Osteoblast (primary cell): ENCODE results near the gene PHF2. TPM values are rescaled to one million over a fixed set of nuclear protein-coding genes. Genes with fewer than 3 reads are reported as not detected.

Experiments used
- DNase-seq: peaks from one replicate; pipeline ENCODE4 v3.0.0; 2011; ENCODE audit warnings: low spot score, mixed read lengths; ENCODE audit not compliant: insufficient read length; ENCODE audit errors: missing footprints
- H2AFZ ChIP-seq: 2 replicates; pipeline ENCODE4 v1.6.0; 2011; ENCODE audit warnings: mild to moderate bottlenecking, low read length
- H3K27ac ChIP-seq: 2 replicates; pipeline ENCODE4 v1.5.1; 2011; ENCODE audit warnings: mild to moderate bottlenecking, low read depth, low read length, moderate library complexity
- H3K27me3 ChIP-seq: 2 replicates; pipeline ENCODE4 v1.6.0; 2012; ENCODE audit warnings: mild to moderate bottlenecking, control low read depth, inconsistent platforms, low read length, moderate library complexity; ENCODE audit not compliant: insufficient read depth
- H3K36me3 ChIP-seq: 2 replicates; pipeline ENCODE4 v1.5.1; 2011; ENCODE audit warnings: mild to moderate bottlenecking, low read length, control low read depth, moderate library complexity; ENCODE audit not compliant: insufficient read depth
- H3K4me1 ChIP-seq: 2 replicates; pipeline ENCODE4 v1.5.1; 2011; ENCODE audit warnings: mild to moderate bottlenecking, low read length, control low read depth, moderate library complexity; ENCODE audit not compliant: insufficient read depth
- H3K4me2 ChIP-seq: 2 replicates; pipeline ENCODE4 v1.6.0; 2011; ENCODE audit warnings: mild to moderate bottlenecking, low read length; ENCODE audit not compliant: insufficient read depth
- H3K4me3 ChIP-seq: fragments of 200-600 bp; sonication (generic); 3 replicates; pipeline ENCODE4 v1.5.1; 2012; ENCODE audit warnings: mild to moderate bottlenecking, low read length, inconsistent platforms; ENCODE audit not compliant: insufficient read depth
- H3K79me2 ChIP-seq: 2 replicates; pipeline ENCODE4 v1.6.0; 2012; ENCODE audit warnings: mild to moderate bottlenecking, low read length, control low read depth, inconsistent platforms; ENCODE audit not compliant: insufficient read depth
- H3K9me3 ChIP-seq: 2 replicates; pipeline ENCODE4 v1.5.1; 2011; ENCODE audit warnings: low read depth, low read length, control low read depth
- H4K20me1 ChIP-seq: 2 replicates; pipeline ENCODE4 v1.6.0; 2012; ENCODE audit warnings: mild to moderate bottlenecking, low read length, control low read depth; ENCODE audit not compliant: insufficient read depth
- total RNA-seq: library from RNA; depleted of rRNA; stranded (reverse); fragments of >200 nt; gene quantifications from 2 replicates; pipeline ENCODE4 v1.2.3, GENCODE V29; 2012
- TF ChIP-seq, protein P1 (sequence below): IDR thresholded peaks from 2 replicates; pipeline ENCODE4 v1.5.1; 2011; ENCODE audit warnings: mild to moderate bottlenecking, low read depth, low read length, moderate library complexity; ENCODE audit errors: extremely low read depth

PHF2 gene
- total RNA-seq, 1 donor = 14.8 TPM

DNA sequence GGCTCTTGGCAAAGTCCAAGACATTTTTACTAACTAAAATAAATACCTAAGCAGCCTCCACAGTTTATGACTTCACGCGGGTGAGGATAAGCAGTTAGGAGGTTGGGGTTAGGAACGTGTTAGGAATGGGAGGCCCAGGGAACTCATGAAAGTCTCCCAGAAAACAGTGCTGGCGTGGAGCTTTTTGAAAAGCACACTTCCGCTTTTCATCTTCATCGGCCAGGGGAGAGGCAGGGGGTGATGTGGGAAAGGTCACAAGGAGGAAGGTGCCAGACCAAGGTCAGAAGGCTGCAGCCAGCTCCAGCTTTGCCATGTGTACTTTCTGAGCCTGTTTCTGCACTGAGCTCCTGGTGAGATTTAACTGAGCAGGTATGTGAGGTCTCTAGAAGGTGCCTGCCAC, 149.0 kb downstream of the PHF2 start:
- Histone ChIP-seq H3K4me2 (no peak overlapping the region), H3K27ac (no peak overlapping the region), H4K20me1 (no peaks in the 10 kb centered on the region), H3K27me3 (peaks cover 7% of the 10 kb centered on the region), H2AFZ (no peak overlapping the region), H3K36me3 (no peaks in the 10 kb centered on the region), H3K9me3 (no peaks in the 10 kb centered on the region), H3K4me3 (no peak overlapping the region), H3K4me1 (no peaks in the 10 kb centered on the region), H3K79me2 (no peaks in the 10 kb centered on the region)
- no peak for DNase-seq
- TF ChIP-seq, protein P1, sequence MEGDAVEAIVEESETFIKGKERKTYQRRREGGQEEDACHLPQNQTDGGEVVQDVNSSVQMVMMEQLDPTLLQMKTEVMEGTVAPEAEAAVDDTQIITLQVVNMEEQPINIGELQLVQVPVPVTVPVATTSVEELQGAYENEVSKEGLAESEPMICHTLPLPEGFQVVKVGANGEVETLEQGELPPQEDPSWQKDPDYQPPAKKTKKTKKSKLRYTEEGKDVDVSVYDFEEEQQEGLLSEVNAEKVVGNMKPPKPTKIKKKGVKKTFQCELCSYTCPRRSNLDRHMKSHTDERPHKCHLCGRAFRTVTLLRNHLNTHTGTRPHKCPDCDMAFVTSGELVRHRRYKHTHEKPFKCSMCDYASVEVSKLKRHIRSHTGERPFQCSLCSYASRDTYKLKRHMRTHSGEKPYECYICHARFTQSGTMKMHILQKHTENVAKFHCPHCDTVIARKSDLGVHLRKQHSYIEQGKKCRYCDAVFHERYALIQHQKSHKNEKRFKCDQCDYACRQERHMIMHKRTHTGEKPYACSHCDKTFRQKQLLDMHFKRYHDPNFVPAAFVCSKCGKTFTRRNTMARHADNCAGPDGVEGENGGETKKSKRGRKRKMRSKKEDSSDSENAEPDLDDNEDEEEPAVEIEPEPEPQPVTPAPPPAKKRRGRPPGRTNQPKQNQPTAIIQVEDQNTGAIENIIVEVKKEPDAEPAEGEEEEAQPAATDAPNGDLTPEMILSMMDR = no peak

DNA sequence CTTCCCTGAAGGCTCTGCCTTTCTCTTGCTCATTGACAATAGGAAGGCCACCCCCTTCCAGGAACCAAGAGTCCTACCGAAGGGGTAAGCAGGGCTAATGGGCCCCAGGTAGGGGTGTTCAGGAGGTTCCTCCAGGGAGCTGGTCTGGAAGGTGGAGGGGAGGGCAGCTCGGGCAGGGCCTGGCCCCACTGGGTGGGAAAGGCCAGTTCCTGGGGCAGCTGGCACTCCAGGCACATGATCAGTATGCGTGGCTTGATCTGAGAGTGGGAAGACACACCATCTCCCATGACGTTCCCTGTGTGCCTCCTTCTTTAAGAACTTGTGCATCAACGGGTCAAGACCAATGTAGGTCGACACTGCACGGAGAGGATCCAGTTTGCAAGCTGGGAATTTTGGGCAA, 149.8 kb downstream of the PHF2 start:
- Histone ChIP-seq H2AFZ (no peak overlapping the region), H3K4me3 (no peak overlapping the region), H3K4me2 (no peak overlapping the region), H3K4me1 (no peaks in the 10 kb centered on the region), H3K27ac (no peak overlapping the region), H3K9me3 (no peaks in the 10 kb centered on the region), H3K36me3 (no peaks in the 10 kb centered on the region), H3K79me2 (no peaks in the 10 kb centered on the region), H4K20me1 (no peaks in the 10 kb centered on the region), H3K27me3 (peaks cover 7% of the 10 kb centered on the region)
- TF ChIP-seq, protein P1 = no peak
- no peak for DNase-seq

Other genes with a start within 250 kb of the PHF2 start
- gene FAM120A, start 124.9 kb upstream of the PHF2 start, total RNA-seq = 129 and 136 TPM in 2 replicates
- gene FAM120AOS, start 123.0 kb upstream of the PHF2 start, total RNA-seq = 43.4 and 48.0 TPM in 2 replicates